CD8-positive, alpha-beta memory T cell (primary cell): Measurements from ENCODE around the gene TRAPPC8. TPM values are rescaled to one million over a fixed set of nuclear protein-coding genes. Genes with fewer than 3 reads are reported as not detected.
"Not testable (repeated sequence)": the region's sequence is repeated elsewhere in the genome, so short reads cannot be mapped to it uniquely, and the experiment has no call there.

Experiments
- CTCF ChIA-PET: fragments of 350-600 bp; sonication (Branson Sonifier 250); formaldehyde crosslinking; loops from one replicate; lab custom pipeline; 2021; ENCODE audit warnings: antibody characterized with exemption; lab: Charles Lee
- POLR2A ChIA-PET: fragments of 350-600 bp; sonication (Branson Sonifier 250); formaldehyde crosslinking; loops from one replicate; lab custom pipeline; 2021; ENCODE audit warnings: antibody characterized with exemption; lab: Charles Lee
- DNase-seq, 5 donors: peaks; one replicate each; pipeline versions ENCODE4 v3.0.0 to v3.0.0-alpha.2; 2020 to 2022; ENCODE audit warnings: mixed read lengths in 1 of 5
- H3K27ac ChIP-seq: one replicate; pipeline ENCODE4 v1.7.0; 2013; ENCODE audit warnings: low read depth, mild to moderate bottlenecking, low read length, moderate library complexity
- H3K27me3 ChIP-seq: 2 replicates; pipeline ENCODE4 v1.7.0; 2013; ENCODE audit warnings: low read length, mild to moderate bottlenecking; ENCODE audit not compliant: insufficient read depth, poor library complexity, severe bottlenecking
- H3K36me3 ChIP-seq: 2 replicates; pipeline ENCODE4 v1.7.0; 2013; ENCODE audit warnings: mild to moderate bottlenecking, low read length, moderate library complexity; ENCODE audit not compliant: insufficient read depth
- H3K4me1 ChIP-seq: 2 replicates; pipeline ENCODE4 v1.7.0; 2013; ENCODE audit warnings: mild to moderate bottlenecking, low read length, moderate library complexity; ENCODE audit not compliant: insufficient read depth
- H3K4me3 ChIP-seq: 2 replicates; pipeline ENCODE4 v1.7.0; 2013; ENCODE audit warnings: mild to moderate bottlenecking, low read length
- H3K9me3 ChIP-seq: 2 replicates; pipeline ENCODE4 v1.7.0; 2013; ENCODE audit warnings: mild to moderate bottlenecking, low read length
- H3K27ac Mint-ChIP-seq, 8 donors: one replicate each; pipeline ENCODE4 v1.8.0; 2020 to 2021; ENCODE audit warnings: mixed read lengths in 8 of 8, mild to moderate bottlenecking in 6 of 8, inconsistent platforms in 3 of 8, moderate library complexity in 3 of 8
- H3K27me3 Mint-ChIP-seq, 2 donors: one replicate each; pipeline ENCODE4 v1.8.0; 2020 to 2021; ENCODE audit warnings: mixed read lengths in 2 of 2, mild to moderate bottlenecking in 1 of 2, moderate library complexity in 1 of 2
- H3K36me3 Mint-ChIP-seq, 3 donors: one replicate each; pipeline ENCODE4 v1.8.0; 2020 to 2021; ENCODE audit warnings: mixed read lengths in 3 of 3, inconsistent platforms in 1 of 3, mild to moderate bottlenecking in 1 of 3
- H3K4me1 Mint-ChIP-seq, 3 donors: one replicate each; pipeline ENCODE4 v1.8.0; 2020 to 2021; ENCODE audit warnings: mixed read lengths in 3 of 3, inconsistent platforms in 1 of 3, mild to moderate bottlenecking in 1 of 3
- H3K4me3 Mint-ChIP-seq, 7 donors: one replicate each; pipeline ENCODE4 v1.8.0; 2020 to 2021; ENCODE audit warnings: mixed read lengths in 7 of 7, mild to moderate bottlenecking in 6 of 7, moderate library complexity in 4 of 7, inconsistent platforms in 2 of 7
- H3K9me3 Mint-ChIP-seq, 5 donors: one replicate each; pipeline ENCODE4 v1.8.0; 2020 to 2022; ENCODE audit warnings: mixed read lengths in 5 of 5, mild to moderate bottlenecking in 3 of 5, moderate library complexity in 2 of 5, inconsistent platforms in 1 of 5
- polyA plus RNA-seq: library from polyadenylated mRNA; unstranded; fragments of 300-500 nt; fragmentation: Illumina TruSeq; gene quantifications from one replicate; pipeline ENCODE4 v1.2.3, GENCODE V29; 2021
- total RNA-seq, 2 experiments: library from RNA; stranded (reverse); gene quantifications; one replicate each; pipeline ENCODE4 v1.2.3, GENCODE V29; 2021

TRAPPC8 gene
- total and polyA plus RNA-seq, 3 experiments from 2014 or later: 20.2 to 34.8 (median 29.2) TPM

DNA sequence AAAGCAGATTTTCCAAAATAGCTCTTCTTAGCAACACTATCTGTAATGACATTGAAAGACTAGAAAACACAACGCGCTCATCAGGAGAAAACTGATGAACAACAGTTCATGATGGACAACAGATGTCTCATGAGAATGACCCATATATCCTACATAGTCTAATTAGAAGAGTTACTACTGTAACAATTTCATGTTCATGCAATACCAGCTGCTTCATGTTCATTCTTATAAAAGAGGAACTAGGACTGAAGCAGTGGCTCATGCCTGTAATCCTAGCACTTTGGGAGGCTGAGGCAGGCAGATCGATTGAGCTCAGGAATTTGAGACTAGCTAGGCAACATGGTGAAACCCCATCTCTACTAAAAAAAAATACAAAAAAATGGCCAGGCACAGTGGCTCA lies 22.7 kb downstream of the TRAPPC8 start:
- Mint-ChIP-seq H3K4me3 (no peak overlapping the region), H3K27me3 (no peaks in the 10 kb centered on the region), H3K27ac (peak overlapping the region in 3 of 8 donors; percentile 42 to 61 (median 45)), H3K9me3 (no peaks in the 10 kb centered on the region), H3K36me3 (peaks cover 0 to 57% (median 12%) of the 10 kb centered on the region in 3 donors), H3K4me1 (peaks cover 17 to 37% (median 28%) of the 10 kb centered on the region in 3 donors)
- no peak overlapping the region for H3K4me3 ChIP-seq
- H3K9me3 ChIP-seq: no peaks in the 10 kb centered on the region
- POLR2A ChIA-PET: no interaction called here
- CTCF ChIA-PET: interaction anchor here (1.0 kb wide), 1 partner anchor 14 kb away, joined by 4 read pairs; no protein-coding TSS in a partner anchor
- no peaks in the 10 kb centered on the region for H3K4me1 ChIP-seq
- peaks cover 10% of the 10 kb centered on the region for H3K36me3 ChIP-seq
- DNase-seq: no peak
- H3K27me3 ChIP-seq: no peaks in the 10 kb centered on the region
- no peak overlapping the region for H3K27ac ChIP-seq

- DNase-seq, H3K9me3 Mint-ChIP-seq, POLR2A ChIA-PET, H3K27me3 Mint-ChIP-seq, H3K9me3 ChIP-seq, H3K4me3 Mint-ChIP-seq, H3K27ac ChIP-seq, H3K4me3 ChIP-seq, CTCF ChIA-PET, H3K4me1 ChIP-seq, H3K27me3 ChIP-seq: not testable (repeated sequence)
- Mint-ChIP-seq H3K27ac (peak overlapping the region in 1 of 8 donors; percentile 69), H3K4me1 (peaks cover 14 to 36% (median 24%) of the 10 kb centered on the region in 3 donors), H3K36me3 (peaks cover 0 to 59% (median 16%) of the 10 kb centered on the region in 3 donors)
- H3K36me3 ChIP-seq: peaks cover 10% of the 10 kb centered on the region
Observed at GRCh38 chr18:31919366-31919765, 23.6 kb downstream of the TRAPPC8 start.

GRCh38 chr18:31918733-31919132 lies 24.2 kb downstream of the TRAPPC8 start:
- Mint-ChIP-seq H3K4me1 (peaks cover 14 to 38% (median 27%) of the 10 kb centered on the region in 3 donors), H3K27me3 (no peaks in the 10 kb centered on the region), H3K36me3 (peaks cover 0 to 61% (median 16%) of the 10 kb centered on the region in 3 donors), H3K27ac (peak overlapping the region in 1 of 8 donors; percentile 61), H3K4me3 (no peak overlapping the region), H3K9me3 (no peaks in the 10 kb centered on the region)
- DNase-seq: no peak
- Histone ChIP-seq H3K27ac (no peak overlapping the region), H3K4me3 (no peak overlapping the region), H3K36me3 (peaks cover 10% of the 10 kb centered on the region), H3K9me3 (no peaks in the 10 kb centered on the region), H3K27me3 (no peaks in the 10 kb centered on the region), H3K4me1 (no peaks in the 10 kb centered on the region)
- ChIA-PET CTCF (no interaction called here), POLR2A (no interaction called here)

DNA sequence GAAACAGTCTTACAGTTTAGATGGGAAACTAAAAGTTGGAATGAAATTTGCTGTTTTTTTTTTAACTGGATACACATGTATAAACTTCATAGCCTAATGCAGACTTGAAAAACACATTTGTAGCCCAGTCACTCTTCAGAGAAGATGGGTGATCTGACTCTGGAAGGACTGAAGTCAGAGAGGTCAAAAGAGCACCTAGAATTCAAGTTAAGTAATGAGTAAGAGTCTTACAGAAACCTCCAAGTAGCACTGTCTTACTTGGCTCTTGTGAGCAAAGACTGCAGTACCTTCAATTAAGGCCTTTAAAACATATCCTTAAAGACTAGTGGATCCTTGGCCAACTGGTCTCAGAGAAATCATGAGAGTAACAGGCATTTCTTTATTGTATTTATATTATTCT lies 41.9 kb downstream of the TRAPPC8 start:
- Mint-ChIP-seq H3K4me3 (no peak overlapping the region), H3K27ac (no peak overlapping the region), H3K36me3 (peaks cover 0 to 74% (median 23%) of the 10 kb centered on the region in 3 donors), H3K4me1 (peaks cover 0 to 4% (median 2%) of the 10 kb centered on the region in 3 donors), H3K27me3 (no peaks in the 10 kb centered on the region), H3K9me3 (no peaks in the 10 kb centered on the region)
- Histone ChIP-seq H3K4me1 (no peaks in the 10 kb centered on the region), H3K9me3 (no peaks in the 10 kb centered on the region), H3K27ac (no peak overlapping the region), H3K27me3 (no peaks in the 10 kb centered on the region), H3K4me3 (no peak overlapping the region), H3K36me3 (peaks cover 8% of the 10 kb centered on the region)
- ChIA-PET POLR2A (no interaction called here), CTCF (no interaction called here)
- DNase-seq: no peak

DNA sequence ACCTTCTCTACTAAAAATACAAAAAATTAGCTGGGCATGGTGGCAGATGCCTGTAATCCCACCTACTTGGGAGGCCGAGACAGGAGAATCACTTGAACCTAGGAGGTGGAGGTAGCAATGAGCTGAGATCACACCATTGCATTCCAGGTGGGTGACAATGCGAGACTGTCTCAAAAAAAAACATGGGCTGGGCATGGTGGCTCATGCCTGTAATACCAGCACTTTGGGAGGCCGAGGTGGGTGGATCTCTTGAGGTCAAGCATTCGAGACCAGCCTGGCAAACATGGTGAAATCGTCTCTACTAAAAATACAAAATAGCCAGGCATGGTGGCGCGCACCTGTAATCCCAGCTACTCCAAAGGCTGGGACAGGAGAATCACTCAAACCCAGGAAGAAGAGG lies 43.2 kb downstream of the TRAPPC8 start:
- DNase-seq, H3K4me3 Mint-ChIP-seq, H3K9me3 Mint-ChIP-seq, H3K27ac Mint-ChIP-seq, H3K27me3 Mint-ChIP-seq, H3K36me3 ChIP-seq, H3K27me3 ChIP-seq, CTCF ChIA-PET, H3K4me3 ChIP-seq, H3K4me1 ChIP-seq, H3K4me1 Mint-ChIP-seq, POLR2A ChIA-PET, H3K9me3 ChIP-seq, H3K27ac ChIP-seq: not testable (repeated sequence)
- H3K36me3 Mint-ChIP-seq: peaks cover 0 to 78% (median 26%) of the 10 kb centered on the region in 3 donors

DNA sequence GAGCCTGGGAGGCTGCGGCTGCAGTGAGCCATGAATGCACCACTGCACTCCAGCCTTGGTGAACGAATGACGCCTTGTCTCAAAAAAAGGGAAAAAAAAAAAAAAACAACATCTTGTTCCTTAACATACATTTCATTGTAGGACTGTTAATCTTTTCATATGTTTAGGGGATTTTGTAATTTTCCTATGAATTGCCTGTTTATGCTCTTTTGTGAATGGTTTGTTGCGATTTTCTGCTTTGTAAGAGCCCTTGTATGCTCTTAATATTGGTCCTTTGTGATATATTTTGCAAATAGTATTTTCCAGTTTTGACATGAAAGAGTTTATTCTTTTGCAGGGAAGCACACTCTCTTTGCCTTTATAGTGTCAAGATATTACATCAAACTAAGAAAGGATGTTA lies 50.0 kb downstream of the TRAPPC8 start:
- ChIA-PET POLR2A (no interaction called here), CTCF (interaction anchor here (1.1 kb wide), 1 partner anchor 85 kb away, joined by 3 read pairs; no protein-coding TSS in a partner anchor)
- peak overlapping the region in 1 of 8 donors; percentile 5 for H3K27ac Mint-ChIP-seq
- no peaks in the 10 kb centered on the region for H3K4me1 ChIP-seq
- H3K9me3 ChIP-seq: no peaks in the 10 kb centered on the region
- H3K4me3 ChIP-seq: no peak overlapping the region
- peaks cover 3 to 11% (median 5%) of the 10 kb centered on the region in 3 donors for H3K4me1 Mint-ChIP-seq
- peaks cover 11% of the 10 kb centered on the region for H3K36me3 ChIP-seq
- no peaks in the 10 kb centered on the region for H3K27me3 Mint-ChIP-seq
- H3K27ac ChIP-seq: no peak overlapping the region
- no peak for DNase-seq
- no peaks in the 10 kb centered on the region for H3K27me3 ChIP-seq
- no peak overlapping the region for H3K4me3 Mint-ChIP-seq
- H3K9me3 Mint-ChIP-seq: no peaks in the 10 kb centered on the region
- peaks cover 7 to 69% (median 25%) of the 10 kb centered on the region in 3 donors for H3K36me3 Mint-ChIP-seq

DNA sequence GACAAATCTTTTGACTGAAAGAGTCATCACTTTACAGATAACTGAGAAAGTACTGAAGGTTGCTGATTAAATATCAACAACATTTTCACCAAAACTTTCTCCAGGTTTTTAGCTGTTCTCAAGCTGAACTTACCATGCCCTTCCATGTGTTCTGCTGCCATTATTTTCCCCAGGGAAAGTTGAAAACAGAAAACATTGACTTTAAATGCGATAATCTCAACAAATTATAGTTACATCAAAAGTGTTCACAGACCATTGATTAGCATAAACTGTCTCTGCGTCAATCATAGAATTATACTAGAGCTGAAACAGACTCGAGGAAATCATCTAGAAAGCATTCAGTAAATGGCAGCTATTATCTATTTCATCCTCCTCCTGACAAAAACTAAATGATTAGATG lies 51.4 kb downstream of the TRAPPC8 start:
- ChIA-PET CTCF (interaction anchor here (1.1 kb wide), 1 partner anchor 86 kb away, joined by 3 read pairs; no protein-coding TSS in a partner anchor), POLR2A (no interaction called here)
- H3K9me3 ChIP-seq: no peaks in the 10 kb centered on the region
- no peak for DNase-seq
- Mint-ChIP-seq H3K4me1 (peaks cover 6 to 14% (median 9%) of the 10 kb centered on the region in 3 donors), H3K4me3 (no peak overlapping the region), H3K36me3 (peaks cover 18 to 75% (median 30%) of the 10 kb centered on the region in 3 donors), H3K27me3 (no peaks in the 10 kb centered on the region), H3K27ac (peak overlapping the region in 1 of 8 donors; percentile 23), H3K9me3 (no peaks in the 10 kb centered on the region)
- H3K36me3 ChIP-seq: peaks cover 11% of the 10 kb centered on the region
- no peak overlapping the region for H3K27ac ChIP-seq
- H3K4me1 ChIP-seq: no peaks in the 10 kb centered on the region
- no peak overlapping the region for H3K4me3 ChIP-seq
- no peaks in the 10 kb centered on the region for H3K27me3 ChIP-seq

DNA sequence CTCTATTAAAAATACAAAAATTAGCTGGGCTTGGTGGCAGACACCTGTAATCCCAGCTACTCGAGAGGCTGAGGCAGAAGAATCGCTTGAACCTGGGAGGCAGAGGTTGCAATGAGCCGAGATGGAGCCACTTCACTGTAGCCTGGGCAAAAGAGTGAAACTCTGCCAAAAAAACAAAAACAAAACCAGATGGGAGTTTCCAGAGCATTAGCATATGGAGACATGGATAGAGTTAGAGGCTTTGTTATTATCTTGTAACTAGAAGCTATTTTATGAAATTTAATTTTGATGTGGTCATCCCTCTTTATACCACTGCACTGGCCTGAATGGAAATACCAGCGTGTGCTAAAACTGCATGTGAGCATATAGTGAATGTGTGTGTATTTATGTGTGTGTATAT lies 58.9 kb downstream of the TRAPPC8 start:
- H3K4me1 ChIP-seq: no peaks in the 10 kb centered on the region
- Mint-ChIP-seq H3K36me3 (peaks cover 55 to 84% (median 57%) of the 10 kb centered on the region in 3 donors), H3K27me3 (no peaks in the 10 kb centered on the region), H3K9me3 (peaks cover 0 to 2% (median 0%) of the 10 kb centered on the region in 5 donors), H3K4me1 (peaks cover 20 to 36% (median 35%) of the 10 kb centered on the region in 3 donors), H3K27ac (no peak overlapping the region), H3K4me3 (no peak overlapping the region)
- H3K27me3 ChIP-seq: no peaks in the 10 kb centered on the region
- H3K9me3 ChIP-seq: no peaks in the 10 kb centered on the region
- CTCF ChIA-PET: interaction anchor here (0.8 to 1.1 kb wide), 3 partner anchors 10 to 58 kb away, joined by 3 read pairs; no protein-coding TSS in a partner anchor
- no peak overlapping the region for H3K27ac ChIP-seq
- H3K36me3 ChIP-seq: peaks cover 4% of the 10 kb centered on the region
- no peak overlapping the region for H3K4me3 ChIP-seq
- POLR2A ChIA-PET: no interaction called here
- no peak for DNase-seq
